ENCODE results near the gene SYT3.

GRCh38 chr19:50666346-50667176, 26.9 kb upstream of the SYT3 start:
- TF ChIP-seq CTCF (IDR thresholded peaks at IDR 0.05 in 4 of 5, conservative IDR thresholded peaks at IDR 0.05 in 1 of 5) (no peak), POLR2A (IDR thresholded peaks at IDR 0.05) (no peak)

Measured in gastrocnemius medialis (tissue), 4 donors.